Bronchial epithelial cell (primary cell): ENCODE measurements around the gene BAMBI. TPM values are rescaled to one million over a fixed set of nuclear protein-coding genes. Genes with fewer than 3 reads are reported as not detected.

ENCODE experiments used
- DNase-seq: peaks from one replicate; pipeline ENCODE4 v3.0.0-alpha.2; 2010; ENCODE audit warnings: low read depth
- FAIRE-seq: peaks from 2 replicates; lab custom pipeline; 2011; peaks lifted over from hg19 to GRCh38; lab: Jason Lieb, UNC
- H3K27me3 ChIP-seq: 2 replicates; pipeline ENCODE4 v1.5.1; 2011; ENCODE audit warnings: low read length; ENCODE audit not compliant: control insufficient read depth, insufficient read depth
- H3K36me3 ChIP-seq: 2 replicates; pipeline ENCODE4 v1.5.1; 2011; ENCODE audit warnings: low read length; ENCODE audit not compliant: control insufficient read depth, insufficient read depth
- H3K4me3 ChIP-seq: 2 replicates; pipeline ENCODE4 v1.5.1; 2011; ENCODE audit warnings: mild to moderate bottlenecking, low read depth, low read length, control low read depth
- total RNA-seq: library from RNA; depleted of rRNA; stranded (reverse); fragments of >200 nt; gene quantifications from 2 replicates; pipeline ENCODE4 v1.2.1, GENCODE V29; 2014
- TF ChIP-seq, protein P1 (sequence below): IDR thresholded peaks from 2 replicates; pipeline ENCODE4 v1.5.1; 2011; ENCODE audit warnings: mild to moderate bottlenecking, moderate library complexity, low read length, control low read depth, inconsistent platforms; ENCODE audit not compliant: insufficient read depth, severe bottlenecking

BAMBI gene
- total RNA-seq, 1 donor from 2014 or later, result 8.7 TPM

DNA sequence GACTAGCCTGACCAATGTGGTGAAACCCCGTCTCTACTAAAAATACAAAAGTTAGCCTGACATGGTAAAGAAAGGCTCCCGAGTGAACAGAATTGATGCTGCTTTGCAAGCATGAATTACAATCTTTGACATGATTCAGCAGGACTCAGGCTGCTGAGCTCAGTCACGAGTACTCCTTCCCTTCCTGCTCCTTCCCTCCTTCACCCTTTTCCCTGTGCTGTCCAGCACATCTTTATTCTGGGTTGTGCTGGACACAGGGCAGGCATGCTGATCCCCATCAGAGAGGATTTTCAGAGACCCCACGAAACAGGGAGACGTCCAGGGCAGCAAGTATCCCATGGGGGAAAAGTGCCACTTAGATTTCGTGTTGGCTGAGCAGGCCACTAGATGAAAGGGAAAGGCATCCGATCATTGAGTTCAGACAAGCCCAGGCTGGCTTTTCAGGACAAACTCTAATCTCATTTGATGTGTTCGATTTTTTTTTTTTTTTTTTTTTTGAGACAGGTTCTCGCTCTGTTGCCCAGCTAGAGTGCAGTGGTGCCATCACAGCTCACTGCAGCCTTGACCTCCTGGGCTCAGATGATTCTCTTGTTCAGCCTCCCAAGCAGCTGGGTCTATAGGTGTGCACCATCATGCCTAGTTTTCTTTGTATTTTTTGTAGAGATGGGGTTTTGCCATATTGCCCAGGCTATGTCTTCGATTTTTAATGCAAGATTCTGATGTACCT lies 36.5 kb downstream of the BAMBI start:
- no peaks in the 10 kb centered on the region for H3K27me3 ChIP-seq
- H3K36me3 ChIP-seq, result no peaks in the 10 kb centered on the region
- DNase-seq, result peak; percentile 57
- FAIRE-seq, result no peak
- H3K4me3 ChIP-seq, result no peak overlapping the region
- TF ChIP-seq, protein P1, sequence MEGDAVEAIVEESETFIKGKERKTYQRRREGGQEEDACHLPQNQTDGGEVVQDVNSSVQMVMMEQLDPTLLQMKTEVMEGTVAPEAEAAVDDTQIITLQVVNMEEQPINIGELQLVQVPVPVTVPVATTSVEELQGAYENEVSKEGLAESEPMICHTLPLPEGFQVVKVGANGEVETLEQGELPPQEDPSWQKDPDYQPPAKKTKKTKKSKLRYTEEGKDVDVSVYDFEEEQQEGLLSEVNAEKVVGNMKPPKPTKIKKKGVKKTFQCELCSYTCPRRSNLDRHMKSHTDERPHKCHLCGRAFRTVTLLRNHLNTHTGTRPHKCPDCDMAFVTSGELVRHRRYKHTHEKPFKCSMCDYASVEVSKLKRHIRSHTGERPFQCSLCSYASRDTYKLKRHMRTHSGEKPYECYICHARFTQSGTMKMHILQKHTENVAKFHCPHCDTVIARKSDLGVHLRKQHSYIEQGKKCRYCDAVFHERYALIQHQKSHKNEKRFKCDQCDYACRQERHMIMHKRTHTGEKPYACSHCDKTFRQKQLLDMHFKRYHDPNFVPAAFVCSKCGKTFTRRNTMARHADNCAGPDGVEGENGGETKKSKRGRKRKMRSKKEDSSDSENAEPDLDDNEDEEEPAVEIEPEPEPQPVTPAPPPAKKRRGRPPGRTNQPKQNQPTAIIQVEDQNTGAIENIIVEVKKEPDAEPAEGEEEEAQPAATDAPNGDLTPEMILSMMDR, result no peak

GRCh38 chr10:28714401-28715053 lies 37.2 kb downstream of the BAMBI start:
- FAIRE-seq (no peak), DNase-seq (no peak)
- H3K27me3 ChIP-seq, result no peaks in the 10 kb centered on the region
- TF ChIP-seq, protein P1, result no peak
- H3K36me3 ChIP-seq, result no peaks in the 10 kb centered on the region
- no peak overlapping the region for H3K4me3 ChIP-seq

DNA sequence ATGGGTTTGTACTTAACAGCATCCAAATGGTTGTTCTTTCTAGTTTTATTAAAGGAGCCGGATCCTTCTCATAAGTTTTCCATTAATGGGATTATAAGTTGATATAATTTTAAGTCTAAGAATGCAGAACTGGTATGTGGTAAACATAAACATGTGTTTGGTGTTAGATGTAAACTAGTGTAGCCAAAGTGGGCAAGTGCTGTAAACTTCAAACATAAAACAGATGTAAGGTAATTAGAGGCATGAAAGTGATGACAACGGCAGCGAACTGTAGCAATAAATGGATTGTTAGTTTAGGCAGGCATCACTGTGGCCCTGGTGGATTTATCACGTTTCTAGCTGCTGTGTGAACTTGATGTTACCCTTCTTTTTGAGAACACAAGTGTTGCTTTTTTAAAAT lies 37.9 kb downstream of the BAMBI start:
- Histone ChIP-seq H3K4me3 (no peak overlapping the region), H3K27me3 (no peaks in the 10 kb centered on the region), H3K36me3 (no peaks in the 10 kb centered on the region)
- FAIRE-seq (no peak), DNase-seq (no peak)
- TF ChIP-seq, protein P1, result no peak

DNA sequence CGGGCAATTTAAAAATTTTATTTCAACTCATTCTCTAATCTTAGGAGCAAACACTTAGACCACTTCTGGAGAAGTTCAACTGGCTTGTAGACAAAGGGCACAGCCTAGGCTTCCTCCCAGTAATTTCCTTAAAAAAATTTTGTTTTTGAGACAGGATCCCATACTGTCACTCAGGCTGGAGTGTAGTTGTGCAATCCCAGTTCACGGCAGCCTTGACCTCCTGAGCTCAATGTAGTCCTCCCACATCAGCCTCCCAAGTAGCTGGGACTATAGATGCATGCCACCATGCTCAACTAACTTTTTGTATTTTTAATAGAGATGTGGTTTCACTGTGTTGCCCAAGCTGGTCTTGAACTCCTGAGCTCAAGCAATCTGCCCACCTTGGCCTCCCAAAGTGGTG lies 38.4 kb downstream of the BAMBI start:
- TF ChIP-seq, protein P1, result no peak
- H3K36me3 ChIP-seq, result no peaks in the 10 kb centered on the region
- DNase-seq (no peak), FAIRE-seq (no peak)
- no peaks in the 10 kb centered on the region for H3K27me3 ChIP-seq
- no peak overlapping the region for H3K4me3 ChIP-seq

DNA sequence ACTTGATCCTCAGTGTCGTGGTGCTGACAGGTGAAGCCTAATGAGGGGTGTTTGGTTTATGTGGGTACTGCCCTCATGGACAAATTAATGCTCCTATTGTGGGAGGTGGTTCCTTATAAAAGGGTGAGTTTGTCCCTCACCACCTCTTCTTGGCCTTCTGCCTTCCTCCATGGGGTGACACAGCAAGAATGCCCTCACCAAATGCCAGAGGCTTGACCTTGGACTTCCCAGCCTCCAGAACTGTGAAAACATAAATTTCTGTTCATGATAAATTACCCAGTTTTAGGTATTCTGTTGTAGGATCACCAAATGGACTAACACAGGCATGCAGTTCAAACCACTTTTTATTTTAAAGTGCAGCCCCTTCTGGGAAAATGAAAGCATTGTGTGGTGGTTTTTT lies 39.4 kb downstream of the BAMBI start:
- TF ChIP-seq, protein P1, result no peak
- no peaks in the 10 kb centered on the region for H3K36me3 ChIP-seq
- H3K4me3 ChIP-seq, result no peak overlapping the region
- DNase-seq (no peak), FAIRE-seq (no peak)
- H3K27me3 ChIP-seq, result no peaks in the 10 kb centered on the region
